Measurements from ENCODE around the gene KIF2C.
A peak's percentile ranks its signal among the peaks of the same experiment; 100 is the strongest.
"Not testable (repeated sequence)": the region's sequence is repeated elsewhere in the genome, so short reads cannot be mapped to it uniquely, and the experiment has no call there.

The KIF2C gene

GRCh38 chr1:44775930-44776729, 36.5 kb downstream of the KIF2C start:
- peak in 1 of 4 experiments; percentile 32 for DNase-seq

- no peak for DNase-seq
Observed at GRCh38 chr1:44776730-44777068, 37.1 kb downstream of the KIF2C start.

GRCh38 chr1:44777547-44777946, 37.9 kb downstream of the KIF2C start:
- DNase-seq: no peak

- DNase-seq: no peak
Observed at GRCh38 chr1:44777969-44778635, 38.5 kb downstream of the KIF2C start.

GRCh38 chr1:44778705-44779576, 39.3 kb downstream of the KIF2C start:
- DNase-seq: no peak

- DNase-seq: no peak
Observed at GRCh38 chr1:44780583-44781121, 41.0 kb downstream of the KIF2C start.

GRCh38 chr1:44783697-44784093, 44.1 kb downstream of the KIF2C start:
- no peak for DNase-seq

GRCh38 chr1:44784094-44785028, 44.7 kb downstream of the KIF2C start:
- peak in 1 of 4 experiments; percentile 33 for DNase-seq

GRCh38 chr1:44785029-44785380, 45.4 kb downstream of the KIF2C start:
- no peak for DNase-seq

- DNase-seq: no peak
Observed at GRCh38 chr1:44785501-44786137, 46.0 kb downstream of the KIF2C start.

- peak; percentile 54 to 73 (median 61) for DNase-seq
Observed at GRCh38 chr1:44786138-44786840, 46.7 kb downstream of the KIF2C start.

GRCh38 chr1:44786841-44787426, 47.3 kb downstream of the KIF2C start:
- DNase-seq: no peak

GRCh38 chr1:44787506-44787905, 47.9 kb downstream of the KIF2C start:
- no peak for DNase-seq

- DNase-seq: no peak
Observed at GRCh38 chr1:44788120-44788860, 48.7 kb downstream of the KIF2C start, which contains the start of gene BEST4. TSS of gene BEST4 (minus strand) at chr1:44788170. CDS start at chr1:44787705, 465 bp downstream.

GRCh38 chr1:44790968-44791801, 51.5 kb downstream of the KIF2C start:
- DNase-seq: no peak

GRCh38 chr1:44792736-44793502, 53.3 kb downstream of the KIF2C start:
- DNase-seq: no peak

- DNase-seq: not testable (repeated sequence)
Observed at GRCh38 chr1:44797886-44798285, 58.2 kb downstream of the KIF2C start.

All from activated naive CD4-positive, alpha-beta T cell (primary cell).